Common myeloid progenitor, CD34-positive (primary cell): ENCODE measurements around the gene HSPH1.

Experiments
- CTCF ChIA-PET: fragments of 350-600 bp; sonication (Branson Sonifier 250); formaldehyde crosslinking; loops from one replicate; lab custom pipeline; 2021; ENCODE audit warnings: antibody characterized with exemption; lab: Charles Lee
- POLR2A ChIA-PET: fragments of 350-600 bp; sonication (Branson Sonifier 250); formaldehyde crosslinking; loops from one replicate; lab custom pipeline; 2021; ENCODE audit warnings: antibody characterized with exemption; lab: Charles Lee
- DNase-seq, 3 donors: peaks; one replicate each; pipeline versions ENCODE4 v3.0.0 to v3.0.0-alpha.2; 2013
- H3K27ac ChIP-seq, 2 experiments: 1 replicate in 1 of 2; 2 replicates in 1 of 2; pipeline ENCODE4 v1.7.0; 2013; ENCODE audit warnings: inconsistent platforms in 2 of 2, low read length in 2 of 2, mild to moderate bottlenecking in 2 of 2, low read depth in 1 of 2, moderate library complexity in 1 of 2; ENCODE audit not compliant: severe bottlenecking in 2 of 2, insufficient read depth in 1 of 2, poor library complexity in 1 of 2
- H3K27me3 ChIP-seq, 5 experiments: replicated peaks in 2 of 5; 1 replicate in 3 of 5; 2 replicates in 2 of 5; pipeline versions ENCODE4 v1.6.1 to v1.7.0; 2013; ENCODE audit warnings: low read length in 4 of 5, mild to moderate bottlenecking in 2 of 5, moderate library complexity in 2 of 5, inconsistent platforms in 1 of 5; ENCODE audit not compliant: insufficient read depth in 5 of 5, control insufficient read depth in 4 of 5
- H3K36me3 ChIP-seq, 4 experiments: 1 replicate in 2 of 4; 2 replicates in 2 of 4; pipeline versions ENCODE4 v1.6.1 to v1.7.0; 2013; ENCODE audit warnings: low read length in 3 of 4, control low read depth in 1 of 4, mild to moderate bottlenecking in 1 of 4; ENCODE audit not compliant: control insufficient read depth in 4 of 4, insufficient read depth in 4 of 4
- H3K4me1 ChIP-seq, 4 experiments: 1 replicate in 3 of 4; 2 replicates in 1 of 4; pipeline versions ENCODE4 v1.6.1 to v1.7.1; 2013; ENCODE audit warnings: low read length in 3 of 4, mild to moderate bottlenecking in 3 of 4, control low read depth in 1 of 4, inconsistent platforms in 1 of 4, moderate library complexity in 1 of 4; ENCODE audit not compliant: control insufficient read depth in 4 of 4, insufficient read depth in 4 of 4; ENCODE audit errors: control extremely low read depth in 1 of 4
- H3K4me3 ChIP-seq, 7 experiments: 1 replicate in 4 of 7; 2 replicates in 3 of 7; pipeline versions ENCODE4 v1.5.1 to v1.7.0; 2013; ENCODE audit warnings: mild to moderate bottlenecking in 7 of 7, low read length in 6 of 7, moderate library complexity in 6 of 7, inconsistent platforms in 2 of 7, low read depth in 2 of 7, control low read depth in 1 of 7; ENCODE audit not compliant: insufficient read depth in 4 of 7, control insufficient read depth in 1 of 7; ENCODE audit errors: extremely low read depth in 1 of 7
- H3K9me3 ChIP-seq, 5 experiments: 1 replicate in 4 of 5; 2 replicates in 1 of 5; pipeline versions ENCODE4 v1.6.1 to v1.7.1; 2013; ENCODE audit warnings: low read length in 4 of 5, mild to moderate bottlenecking in 2 of 5, inconsistent platforms in 1 of 5, low read depth in 1 of 5, moderate library complexity in 1 of 5; ENCODE audit not compliant: control insufficient read depth in 4 of 5, insufficient read depth in 2 of 5; ENCODE audit errors: control extremely low read depth in 1 of 5
- WGBS: methylation state at CpG from one replicate; pipeline ENCODE4 v1.1.5; 2013; ENCODE audit not compliant: insufficient coverage; 5-methylcytosine and 5-hydroxymethylcytosine counted together

The HSPH1 gene

GRCh38 chr13:31154939-31155338, 6.8 kb downstream of the HSPH1 start:
- Histone ChIP-seq H3K4me1 (peaks cover 0 to 9% (median 6%) of the 10 kb centered on the region in 4 experiments), H3K27me3 (no peaks in the 10 kb centered on the region), H3K4me3 (no peak overlapping the region), H3K27ac (no peak overlapping the region), H3K36me3 (peaks cover 11 to 72% (median 37%) of the 10 kb centered on the region in 4 experiments), H3K9me3 (no peaks in the 10 kb centered on the region)
- no peak for DNase-seq
- POLR2A ChIA-PET: no interaction called here
- CTCF ChIA-PET: no interaction called here
- WGBS: no CpG with 5 or more reads among the region's 2 CpGs

GRCh38 chr13:31151837-31152236, 9.9 kb downstream of the HSPH1 start:
- DNase-seq: no peak
- Histone ChIP-seq H3K27me3 (no peaks in the 10 kb centered on the region), H3K4me3 (no peak overlapping the region), H3K4me1 (no peaks in the 10 kb centered on the region), H3K27ac (no peak overlapping the region), H3K36me3 (peaks cover 16 to 84% (median 53%) of the 10 kb centered on the region in 4 experiments), H3K9me3 (no peaks in the 10 kb centered on the region)
- CTCF ChIA-PET: interaction anchor here (2.6 kb wide), 1 partner anchor 9 kb away, joined by 7 read pairs; no protein-coding TSS in a partner anchor
- WGBS: 72% methylated on average over 3 of the region's 3 CpGs
- POLR2A ChIA-PET: interaction anchor here (0.6 kb wide), 1 partner anchor 186 kb away, joined by 3 read pairs; no protein-coding TSS in a partner anchor

- POLR2A ChIA-PET: no interaction called here
- WGBS: 96% methylated on average over 3 of the region's 4 CpGs
- CTCF ChIA-PET: interaction anchor here (2.6 kb wide), 1 partner anchor 10 kb away, joined by 7 read pairs; no protein-coding TSS in a partner anchor
- no peaks in the 10 kb centered on the region for H3K27me3 ChIP-seq
- H3K36me3 ChIP-seq: peaks cover 25 to 88% (median 59%) of the 10 kb centered on the region in 4 experiments
- H3K4me1 ChIP-seq: no peaks in the 10 kb centered on the region
- no peak overlapping the region for H3K27ac ChIP-seq
- no peak for DNase-seq
- H3K9me3 ChIP-seq: no peaks in the 10 kb centered on the region
- H3K4me3 ChIP-seq: no peak overlapping the region
Observed at GRCh38 chr13:31150315-31150985, 11.3 kb downstream of the HSPH1 start.

GRCh38 chr13:31149604-31150003, 12.1 kb downstream of the HSPH1 start:
- Histone ChIP-seq H3K9me3 (no peaks in the 10 kb centered on the region), H3K36me3 (peaks cover 30 to 88% (median 61%) of the 10 kb centered on the region in 4 experiments), H3K4me3 (no peak overlapping the region), H3K4me1 (no peaks in the 10 kb centered on the region), H3K27me3 (no peaks in the 10 kb centered on the region), H3K27ac (no peak overlapping the region)
- POLR2A ChIA-PET: no interaction called here
- 100% methylated on average over 2 of the region's 2 CpGs for WGBS
- CTCF ChIA-PET: interaction anchor here (0.8 to 2.6 kb wide), 2 partner anchors 11 kb away, joined by 3 to 7 read pairs; no protein-coding TSS in a partner anchor
- no peak for DNase-seq

- Histone ChIP-seq H3K27me3 (no peaks in the 10 kb centered on the region), H3K27ac (no peak overlapping the region), H3K4me3 (no peak overlapping the region), H3K4me1 (no peaks in the 10 kb centered on the region), H3K36me3 (peaks cover 28 to 88% (median 59%) of the 10 kb centered on the region in 4 experiments), H3K9me3 (no peaks in the 10 kb centered on the region)
- POLR2A ChIA-PET: no interaction called here
- 100% methylated on average over 1 of the region's 4 CpGs for WGBS
- no peak for DNase-seq
- CTCF ChIA-PET: no interaction called here
Observed at GRCh38 chr13:31145417-31145816, 16.3 kb downstream of the HSPH1 start.

GRCh38 chr13:31138515-31138914, 23.2 kb downstream of the HSPH1 start:
- H3K4me1 ChIP-seq: no peaks in the 10 kb centered on the region
- WGBS: no CpG with 5 or more reads among the region's 3 CpGs
- H3K27ac ChIP-seq: no peak overlapping the region
- CTCF ChIA-PET: interaction anchor here (0.6 to 1.4 kb wide), 3 partner anchors 11 to 455 kb away, joined by 3 to 5 read pairs (median 4); no protein-coding TSS in a partner anchor
- no peak overlapping the region for H3K4me3 ChIP-seq
- H3K9me3 ChIP-seq: no peaks in the 10 kb centered on the region
- peaks cover 25 to 66% (median 50%) of the 10 kb centered on the region in 4 experiments for H3K36me3 ChIP-seq
- no peaks in the 10 kb centered on the region for H3K27me3 ChIP-seq
- no peak for DNase-seq
- POLR2A ChIA-PET: interaction anchor here (0.6 kb wide), 1 partner anchor 110 kb away, joined by 3 read pairs; no protein-coding TSS in a partner anchor

GRCh38 chr13:31136724-31137123, 25.0 kb downstream of the HSPH1 start:
- Histone ChIP-seq H3K9me3 (no peaks in the 10 kb centered on the region), H3K27me3 (no peaks in the 10 kb centered on the region), H3K4me3 (no peak overlapping the region), H3K36me3 (peaks cover 21 to 48% (median 36%) of the 10 kb centered on the region in 4 experiments), H3K4me1 (no peaks in the 10 kb centered on the region), H3K27ac (no peak overlapping the region)
- POLR2A ChIA-PET: no interaction called here
- DNase-seq: no peak
- CTCF ChIA-PET: no interaction called here
